ENCODE results near the gene KRTAP27-1.

- no peak for TF ChIP-seq GATA3 (IDR thresholded peaks at IDR 0.05; ENCODE audit: low read depth, low read length)
- no peak for TF ChIP-seq GATA2 (IDR thresholded peaks at IDR 0.05; ENCODE audit: low read depth, low read length)
These were observed 3.5 kb upstream of the KRTAP27-1 start for GRCh38 chr21:30340714-30341573.
